Activated CD4-positive, alpha-beta T cell treated with anti-CD3 and anti-CD28 coated beads, Interleukin-2, amount 10 ng/mL, durations not matched to agents 7 days and 5 days (primary cell): Measurements from ENCODE around the gene ADD1. TPM values are rescaled to one million over a fixed set of nuclear protein-coding genes. Genes with fewer than 3 reads are reported as not detected.

Source experiments
- CTCF ChIA-PET: fragments of 350-600 bp; sonication (Branson Sonifier 250); formaldehyde crosslinking; loops from one replicate; lab custom pipeline; 2021; ENCODE audit warnings: antibody characterized with exemption; lab: Charles Lee
- POLR2A ChIA-PET: fragments of 350-600 bp; sonication (Branson Sonifier 250); formaldehyde crosslinking; loops from one replicate; lab custom pipeline; 2021; ENCODE audit warnings: antibody characterized with exemption; lab: Charles Lee
- DNase-seq: peaks from one replicate; pipeline ENCODE4 v3.0.0-alpha.2; 2020
- H3K27ac Mint-ChIP-seq: one replicate; pipeline ENCODE4 v1.8.0; 2021; ENCODE audit warnings: mild to moderate bottlenecking, moderate library complexity, mixed read lengths
- H3K27me3 Mint-ChIP-seq: one replicate; pipeline ENCODE4 v1.8.0; 2021; ENCODE audit warnings: mixed read lengths
- H3K36me3 Mint-ChIP-seq: one replicate; pipeline ENCODE4 v1.8.0; 2021; ENCODE audit warnings: low read depth, mixed read lengths
- H3K4me1 Mint-ChIP-seq: one replicate; pipeline ENCODE4 v1.8.0; 2021; ENCODE audit warnings: mixed read lengths
- H3K4me3 Mint-ChIP-seq: one replicate; pipeline ENCODE4 v1.8.0; 2021; ENCODE audit warnings: mild to moderate bottlenecking, moderate library complexity, mixed read lengths
- H3K9me3 Mint-ChIP-seq: one replicate; pipeline ENCODE4 v1.8.0; 2021; ENCODE audit warnings: mixed read lengths
- total RNA-seq, 2 experiments: library from RNA; stranded (reverse); gene quantifications; one replicate each; pipeline ENCODE4 v1.2.3, GENCODE V29; 2021

The ADD1 gene
- total RNA-seq, 2 experiments from 2014 or later: 264 to 266 TPM

- H3K27me3 Mint-ChIP-seq: no peaks in the 10 kb centered on the region
- peaks cover 7% of the 10 kb centered on the region for H3K9me3 Mint-ChIP-seq
- no peak overlapping the region for H3K27ac Mint-ChIP-seq
- CTCF ChIA-PET: no interaction called here
- H3K36me3 Mint-ChIP-seq: peaks cover 45% of the 10 kb centered on the region
- peaks cover 64% of the 10 kb centered on the region for H3K4me1 Mint-ChIP-seq
- DNase-seq: no peak
- H3K4me3 Mint-ChIP-seq: no peak overlapping the region
- POLR2A ChIA-PET: no interaction called here
Measured at GRCh38 chr4:2855584-2855983, 11.9 kb downstream of the ADD1 start.

GRCh38 chr4:2856266-2856665 lies 12.6 kb downstream of the ADD1 start:
- Mint-ChIP-seq H3K4me1 (peaks cover 63% of the 10 kb centered on the region), H3K36me3 (peaks cover 50% of the 10 kb centered on the region)

GRCh38 chr4:2857349-2857927 lies 13.8 kb downstream of the ADD1 start:
- H3K27me3 Mint-ChIP-seq: no peaks in the 10 kb centered on the region
- H3K36me3 Mint-ChIP-seq: peaks cover 50% of the 10 kb centered on the region
- H3K9me3 Mint-ChIP-seq: peaks cover 7% of the 10 kb centered on the region
- ChIA-PET CTCF (interaction anchor here (0.9 to 1.7 kb wide), 3 partner anchors 10 to 56 kb away, joined by 3 read pairs; no protein-coding TSS in a partner anchor), POLR2A (no interaction called here)
- H3K4me1 Mint-ChIP-seq: peaks cover 62% of the 10 kb centered on the region
- H3K27ac Mint-ChIP-seq: no peak overlapping the region
- no peak overlapping the region for H3K4me3 Mint-ChIP-seq
- no peak for DNase-seq

More at GRCh38 chr4:2856266-2856665, 12.6 kb downstream of the ADD1 start:
- ChIA-PET CTCF (interaction anchor here (0.6 to 1.1 kb wide), 2 partner anchors 11 to 67 kb away, joined by 3 read pairs; no protein-coding TSS in a partner anchor), POLR2A (no interaction called here)
- DNase-seq: no peak
- Mint-ChIP-seq H3K27ac (no peak overlapping the region), H3K27me3 (no peaks in the 10 kb centered on the region), H3K9me3 (peaks cover 7% of the 10 kb centered on the region), H3K4me3 (no peak overlapping the region)

GRCh38 chr4:2858451-2859217 lies 15.0 kb downstream of the ADD1 start:
- Mint-ChIP-seq H3K36me3 (peaks cover 48% of the 10 kb centered on the region), H3K4me3 (no peak overlapping the region), H3K4me1 (peaks cover 61% of the 10 kb centered on the region), H3K27ac (no peak overlapping the region), H3K9me3 (peaks cover 7% of the 10 kb centered on the region), H3K27me3 (no peaks in the 10 kb centered on the region)
- ChIA-PET POLR2A (no interaction called here), CTCF (interaction anchor here (1.7 kb wide), 1 partner anchor 19 kb away, joined by 3 read pairs; no protein-coding TSS in a partner anchor)
- DNase-seq: no peak

DNA sequence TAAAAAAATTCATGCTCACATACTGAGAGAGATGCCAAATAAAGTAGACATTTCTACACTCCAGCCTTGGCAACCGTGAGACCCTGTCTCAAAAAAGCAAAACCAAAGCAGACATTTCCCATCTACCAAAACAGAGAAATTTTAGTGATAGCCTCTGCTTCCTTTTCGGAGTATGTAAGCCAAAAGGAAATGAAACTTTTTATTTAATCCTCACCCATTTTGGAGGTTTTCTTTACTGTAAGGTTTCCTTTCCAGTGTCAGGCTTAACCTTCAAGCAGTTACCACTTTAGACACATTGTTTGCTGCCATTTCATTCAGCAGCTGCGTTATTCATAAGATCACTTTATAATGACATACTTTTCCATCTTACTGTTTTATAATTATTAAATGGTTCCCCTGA lies 15.9 kb downstream of the ADD1 start:
- Mint-ChIP-seq H3K36me3 (peaks cover 40% of the 10 kb centered on the region), H3K4me3 (no peak overlapping the region), H3K27me3 (no peaks in the 10 kb centered on the region), H3K27ac (no peak overlapping the region), H3K9me3 (peaks cover 7% of the 10 kb centered on the region), H3K4me1 (peaks cover 63% of the 10 kb centered on the region)
- no peak for DNase-seq
- POLR2A ChIA-PET: no interaction called here
- CTCF ChIA-PET: interaction anchor here (0.6 to 1.1 kb wide), 2 partner anchors 65 to 161 kb away, joined by 3 read pairs; no protein-coding TSS in a partner anchor

GRCh38 chr4:2860391-2861348 lies 17.0 kb downstream of the ADD1 start:
- ChIA-PET CTCF (interaction anchor here (0.6 to 2.2 kb wide), 5 partner anchors 9 to 160 kb away, joined by 3 to 6 read pairs (median 3); no protein-coding TSS in a partner anchor), POLR2A (interaction anchor here (0.6 kb wide), 1 partner anchor 74 kb away, joined by 4 read pairs; no protein-coding TSS in a partner anchor)

GRCh38 chr4:2861631-2862436 lies 18.2 kb downstream of the ADD1 start:
- Mint-ChIP-seq H3K4me3 (no peak overlapping the region), H3K4me1 (peaks cover 65% of the 10 kb centered on the region), H3K36me3 (peaks cover 27% of the 10 kb centered on the region), H3K27ac (no peak overlapping the region), H3K9me3 (peaks cover 3% of the 10 kb centered on the region), H3K27me3 (no peaks in the 10 kb centered on the region)
- ChIA-PET CTCF (interaction anchor here (1.2 to 2.2 kb wide), 3 partner anchors 8 to 99 kb away, joined by 3 to 6 read pairs (median 4); no protein-coding TSS in a partner anchor), POLR2A (interaction anchor here (0.6 kb wide), 1 partner anchor 73 kb away, joined by 4 read pairs; no protein-coding TSS in a partner anchor)
- no peak for DNase-seq

More at GRCh38 chr4:2860391-2861348, 17.0 kb downstream of the ADD1 start:
- H3K27me3 Mint-ChIP-seq: no peaks in the 10 kb centered on the region
- no peak for DNase-seq
- H3K27ac Mint-ChIP-seq: no peak overlapping the region
- H3K4me3 Mint-ChIP-seq: no peak overlapping the region
- peaks cover 66% of the 10 kb centered on the region for H3K4me1 Mint-ChIP-seq
- peaks cover 31% of the 10 kb centered on the region for H3K36me3 Mint-ChIP-seq
- H3K9me3 Mint-ChIP-seq: peaks cover 7% of the 10 kb centered on the region

DNA sequence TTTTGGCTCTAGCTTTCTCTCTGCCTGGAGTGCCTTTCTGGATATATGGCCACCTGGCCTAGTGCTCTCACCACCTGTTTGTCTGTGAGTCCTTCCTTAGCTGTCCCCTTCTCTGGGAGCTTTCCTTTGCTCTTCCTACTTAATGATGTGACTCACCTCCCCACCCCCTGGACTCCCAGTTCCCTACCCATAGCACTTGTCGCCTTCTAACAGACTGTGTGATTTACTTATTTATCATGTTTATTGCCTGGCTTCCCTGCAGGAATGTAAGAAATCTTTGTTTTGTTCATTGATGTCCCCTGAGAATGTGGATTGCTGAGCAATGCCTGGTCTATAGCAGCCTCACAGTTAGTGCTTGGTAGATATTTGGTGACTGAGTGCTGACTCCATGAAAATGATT lies 18.9 kb downstream of the ADD1 start:
- CTCF ChIA-PET: interaction anchor here (1.4 to 2.2 kb wide), 3 partner anchors 59 to 100 kb away, joined by 4 to 7 read pairs (median 6); no protein-coding TSS in a partner anchor
- DNase-seq: no peak
- H3K27ac Mint-ChIP-seq: no peak overlapping the region
- peaks cover 3% of the 10 kb centered on the region for H3K9me3 Mint-ChIP-seq
- POLR2A ChIA-PET: interaction anchor here (0.6 kb wide), 1 partner anchor 44 kb away, joined by 3 read pairs; no protein-coding TSS in a partner anchor
- H3K36me3 Mint-ChIP-seq: peaks cover 24% of the 10 kb centered on the region
- peaks cover 70% of the 10 kb centered on the region for H3K4me1 Mint-ChIP-seq
- H3K27me3 Mint-ChIP-seq: no peaks in the 10 kb centered on the region
- H3K4me3 Mint-ChIP-seq: no peak overlapping the region

DNA sequence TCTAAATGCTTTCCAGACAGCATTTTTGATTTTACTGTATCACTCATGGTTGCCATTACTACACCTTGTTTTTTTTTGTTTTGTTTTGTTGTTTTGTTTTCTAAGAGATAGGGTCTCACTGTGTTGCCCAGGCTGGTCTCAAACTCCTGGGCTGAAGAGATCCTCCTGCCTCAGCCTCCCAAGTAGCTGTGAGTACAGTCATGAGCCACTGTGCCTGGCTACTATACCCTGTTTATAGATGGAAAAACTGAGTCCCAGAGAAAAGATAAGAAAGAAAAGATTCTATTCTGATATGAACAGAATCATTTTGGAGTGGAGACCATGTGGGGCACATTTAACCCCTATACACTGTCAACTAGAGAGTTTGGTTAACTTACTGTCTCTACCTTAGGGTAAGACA lies 20.0 kb downstream of the ADD1 start:
- Mint-ChIP-seq H3K4me1 (peaks cover 69% of the 10 kb centered on the region), H3K36me3 (peaks cover 24% of the 10 kb centered on the region), H3K9me3 (peaks cover 3% of the 10 kb centered on the region), H3K4me3 (no peak overlapping the region), H3K27ac (peak overlapping the region; percentile 36), H3K27me3 (no peaks in the 10 kb centered on the region)
- DNase-seq: no peak
- ChIA-PET CTCF (interaction anchor here (0.6 to 1.4 kb wide), 2 partner anchors 16 to 91 kb away, joined by 3 to 7 read pairs; no protein-coding TSS in a partner anchor), POLR2A (no interaction called here)

DNA sequence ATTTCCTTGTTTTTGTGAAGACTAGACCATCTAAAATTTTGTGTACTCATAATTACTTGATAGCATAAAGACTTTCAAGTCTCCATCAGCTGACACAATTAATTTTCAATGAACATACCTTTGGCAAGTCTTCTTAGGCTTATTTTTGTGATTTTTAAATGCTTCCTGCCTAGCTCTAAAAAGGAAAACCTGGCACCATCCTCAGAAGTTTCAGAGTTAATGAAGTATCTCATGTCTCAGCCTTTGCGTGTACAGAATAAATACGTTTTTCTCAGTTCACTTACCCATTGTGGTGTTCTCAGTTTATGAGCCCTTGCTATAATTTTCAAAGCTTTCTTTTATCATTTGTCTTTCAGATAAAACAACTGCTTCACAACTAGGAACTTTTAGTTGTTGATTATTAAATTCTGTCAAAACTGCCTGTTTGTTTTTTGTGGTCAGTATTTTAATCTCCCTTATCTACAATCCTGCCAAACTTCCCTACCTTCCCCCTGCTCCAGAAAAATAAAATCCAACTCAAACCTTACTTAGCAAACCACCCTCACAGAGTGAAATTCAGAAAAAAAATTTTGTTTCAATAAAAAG lies 21.6 kb downstream of the ADD1 start:
- no peak overlapping the region for H3K27ac Mint-ChIP-seq

More for the DNA sequence above, 21.6 kb downstream of the ADD1 start:
- ChIA-PET POLR2A (no interaction called here), CTCF (no interaction called here)
- no peak for DNase-seq
- H3K9me3 Mint-ChIP-seq: no peaks in the 10 kb centered on the region
- no peak overlapping the region for H3K4me3 Mint-ChIP-seq
- H3K36me3 Mint-ChIP-seq: peaks cover 16% of the 10 kb centered on the region
- H3K4me1 Mint-ChIP-seq: peaks cover 54% of the 10 kb centered on the region
- no peaks in the 10 kb centered on the region for H3K27me3 Mint-ChIP-seq
